ENCODE measurements around the gene LRP1.

Gene LRP1

GRCh38 chr12:57146961-57147944 is 19.0 kb downstream of the LRP1 start, which contains the start of gene LRP1-AS:
Gene LRP1-AS (minus strand): TSS chr12:57147619.
- H3K4me2 ChIP-seq (ENCODE audit: low read depth, low read length, poor library complexity, severe bottlenecking) = peak within 1 kb of the TSS; percentile 11

GRCh38 chr12:57148469-57149244 is 20.4 kb downstream of the LRP1 start:
- H3K4me2 ChIP-seq (ENCODE audit: low read depth, low read length, poor library complexity, severe bottlenecking) = no peak overlapping the region
- no peak overlapping the region for H3K4me3 ChIP-seq (ENCODE audit: low read length, poor library complexity, severe bottlenecking)
- no peaks in the 10 kb centered on the region for H3K36me3 ChIP-seq (ENCODE audit: insufficient read depth, low read length)
- no peaks in the 10 kb centered on the region for H3K79me2 ChIP-seq (ENCODE audit: insufficient read depth, low read length)
- H3K4me1 ChIP-seq (ENCODE audit: insufficient read depth, low read length, poor library complexity, severe bottlenecking) = peaks cover 20% of the 10 kb centered on the region
- no peaks in the 10 kb centered on the region for H3K9me3 ChIP-seq (ENCODE audit: insufficient read depth, low read depth, low read length)
- no peaks in the 10 kb centered on the region for H3F3A ChIP-seq (ENCODE audit: low read depth)
- no peaks in the 10 kb centered on the region for H3K27me3 ChIP-seq (ENCODE audit: insufficient read depth, low read length, poor library complexity, severe bottlenecking)
- H3K9ac ChIP-seq (ENCODE audit: low read depth, low read length, poor library complexity, severe bottlenecking) = no peak overlapping the region
- H4K20me1 ChIP-seq (ENCODE audit: insufficient read depth, low read length, poor library complexity, severe bottlenecking) = no peaks in the 10 kb centered on the region
- TF ChIP-seq EZH2phosphoT487 (IDR thresholded peaks at IDR 0.05; ENCODE audit: borderline replicate concordance) (no peak), CTCF (conservative IDR thresholded peaks at IDR 0.05; ENCODE audit: low read length) (no peak)
- no peak overlapping the region for H2AFZ ChIP-seq (ENCODE audit: low read length)
- H3K9me2 ChIP-seq (replicated peaks; ENCODE audit: low read depth, low read length) = no peaks in the 10 kb centered on the region

More at GRCh38 chr12:57146961-57147944, 19.0 kb downstream of the LRP1 start, which contains the start of gene LRP1-AS:
- no peak for TF ChIP-seq EZH2phosphoT487 (IDR thresholded peaks at IDR 0.05; ENCODE audit: borderline replicate concordance)
- TF ChIP-seq CTCF (conservative IDR thresholded peaks at IDR 0.05; ENCODE audit: low read length) = no peak
- H3K36me3 ChIP-seq (ENCODE audit: insufficient read depth, low read length) = no peaks in the 10 kb centered on the region
- H4K20me1 ChIP-seq (ENCODE audit: insufficient read depth, low read length, poor library complexity, severe bottlenecking) = no peaks in the 10 kb centered on the region
- H3K9me2 ChIP-seq (replicated peaks; ENCODE audit: low read depth, low read length) = no peaks in the 10 kb centered on the region
- H3K9ac ChIP-seq (ENCODE audit: low read depth, low read length, poor library complexity, severe bottlenecking) = peak within 1 kb of the TSS; percentile 19
- no peaks in the 10 kb centered on the region for H3K79me2 ChIP-seq (ENCODE audit: insufficient read depth, low read length)
- no peaks in the 10 kb centered on the region for H3K9me3 ChIP-seq (ENCODE audit: insufficient read depth, low read depth, low read length)
- no peak within 1 kb of the TSS for H2AFZ ChIP-seq (ENCODE audit: low read length)
- no peak within 1 kb of the TSS for H3K4me3 ChIP-seq (ENCODE audit: low read length, poor library complexity, severe bottlenecking)
- H3K4me1 ChIP-seq (ENCODE audit: insufficient read depth, low read length, poor library complexity, severe bottlenecking) = peaks cover 27% of the 10 kb centered on the region
- H3K27me3 ChIP-seq (ENCODE audit: insufficient read depth, low read length, poor library complexity, severe bottlenecking) = no peaks in the 10 kb centered on the region
- no peaks in the 10 kb centered on the region for H3F3A ChIP-seq (ENCODE audit: low read depth)

- Histone ChIP-seq H3K79me2 (ENCODE audit: insufficient read depth, low read length) (no peaks in the 10 kb centered on the region), H4K20me1 (ENCODE audit: insufficient read depth, low read length, poor library complexity, severe bottlenecking) (no peaks in the 10 kb centered on the region), H3K36me3 (ENCODE audit: insufficient read depth, low read length) (no peaks in the 10 kb centered on the region), H3F3A (ENCODE audit: low read depth) (no peaks in the 10 kb centered on the region), H2AFZ (ENCODE audit: low read length) (no peak overlapping the region), H3K9me2 (replicated peaks; ENCODE audit: low read depth, low read length) (no peaks in the 10 kb centered on the region), H3K9me3 (ENCODE audit: insufficient read depth, low read depth, low read length) (no peaks in the 10 kb centered on the region), H3K4me3 (ENCODE audit: low read length, poor library complexity, severe bottlenecking) (no peak overlapping the region), H3K9ac (ENCODE audit: low read depth, low read length, poor library complexity, severe bottlenecking) (no peak overlapping the region), H3K4me1 (ENCODE audit: insufficient read depth, low read length, poor library complexity, severe bottlenecking) (peaks cover 19% of the 10 kb centered on the region), H3K4me2 (ENCODE audit: low read depth, low read length, poor library complexity, severe bottlenecking) (no peak overlapping the region), H3K27me3 (ENCODE audit: insufficient read depth, low read length, poor library complexity, severe bottlenecking) (no peaks in the 10 kb centered on the region)
- TF ChIP-seq EZH2phosphoT487 (IDR thresholded peaks at IDR 0.05; ENCODE audit: borderline replicate concordance) (no peak), CTCF (conservative IDR thresholded peaks at IDR 0.05; ENCODE audit: low read length) (no peak)
Observed at GRCh38 chr12:57149245-57149900, 21.1 kb downstream of the LRP1 start.

Measured in Loucy (cell line).